HG02938 (cell line): ENCODE data around the gene WDR38.
A peak's percentile ranks its signal among the peaks of the same experiment; 100 is the strongest.

Experiments used
- ATAC-seq: cut with Tn5 transposase; IDR thresholded peaks from one replicate; pipeline ENCODE4 v1.9.1; 2021; ENCODE audit warnings: mild to moderate bottlenecking, moderate library complexity; ENCODE audit not compliant: unreplicated experiment

Gene WDR38

GRCh38 chr9:124852829-124853531 lies at the start of gene WDR38:
Gene WDR38, plus strand, starts transcription at chr9:124853460. Its CDS starts 72 bp downstream, at chr9:124853532.
- ATAC-seq = peak; percentile 66

GRCh38 chr9:124803911-124804310 lies 49.3 kb upstream of the WDR38 start:
- ATAC-seq = no peak

GRCh38 chr9:124805186-124805585 lies 48.1 kb upstream of the WDR38 start:
- ATAC-seq = no peak

- no peak for ATAC-seq
Observed at GRCh38 chr9:124808246-124808956, 44.9 kb upstream of the WDR38 start.

GRCh38 chr9:124809211-124809610 lies 44.0 kb upstream of the WDR38 start:
- no peak for ATAC-seq

GRCh38 chr9:124809741-124810500 lies 43.3 kb upstream of the WDR38 start:
- ATAC-seq = no peak

GRCh38 chr9:124810663-124811355 lies 42.5 kb upstream of the WDR38 start:
- ATAC-seq = no peak

- ATAC-seq = no peak
Observed at GRCh38 chr9:124812441-124812876, 40.8 kb upstream of the WDR38 start.

GRCh38 chr9:124813041-124813440 lies 40.2 kb upstream of the WDR38 start:
- ATAC-seq = no peak

- ATAC-seq = no peak
Observed at GRCh38 chr9:124813501-124814163, 39.6 kb upstream of the WDR38 start.

- ATAC-seq = no peak
Observed at GRCh38 chr9:124814164-124814535, 39.1 kb upstream of the WDR38 start.

GRCh38 chr9:124815601-124816000 lies 37.7 kb upstream of the WDR38 start:
- ATAC-seq = no peak

- no peak for ATAC-seq
Observed at GRCh38 chr9:124818431-124819281, 34.6 kb upstream of the WDR38 start.

- ATAC-seq = no peak
Observed at GRCh38 chr9:124820698-124821623, 32.3 kb upstream of the WDR38 start.

GRCh38 chr9:124828489-124829333 lies 24.5 kb upstream of the WDR38 start:
- no peak for ATAC-seq

- no peak for ATAC-seq
Observed at GRCh38 chr9:124829334-124829669, 24.0 kb upstream of the WDR38 start.

- no peak for ATAC-seq
Observed at GRCh38 chr9:124830593-124830992, 22.7 kb upstream of the WDR38 start.
